ENCODE data around the gene CALML5.

The CALML5 gene

DNA sequence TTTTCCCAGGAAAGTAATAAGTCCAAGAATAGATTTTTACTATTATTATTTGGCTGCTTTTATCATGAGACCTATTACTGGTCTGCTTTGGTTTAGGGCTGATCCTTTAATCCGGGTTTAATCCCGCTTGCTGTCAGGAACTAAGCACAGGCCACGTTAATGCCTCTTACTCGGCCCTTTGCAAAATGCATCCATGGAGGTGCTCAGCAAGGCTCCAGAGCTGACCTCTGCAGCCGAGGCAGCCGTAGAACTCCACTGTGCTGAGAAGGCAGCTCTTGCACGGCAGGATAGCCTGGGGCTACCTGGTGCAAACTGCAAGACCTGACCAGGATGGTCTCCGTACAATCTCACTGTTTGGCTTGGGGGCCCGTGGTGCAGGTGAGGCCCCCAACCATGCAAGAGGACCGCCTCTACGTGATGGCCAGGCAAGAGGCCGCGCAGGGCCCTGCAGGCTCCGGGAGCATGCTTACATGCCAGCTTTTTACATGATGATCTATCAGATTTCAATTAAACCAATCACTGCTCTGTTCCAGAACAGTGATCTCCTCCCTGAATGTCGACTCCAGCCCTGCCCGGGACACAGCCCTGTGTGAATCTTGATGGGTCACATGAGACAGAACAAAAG is 15.0 kb upstream of the CALML5 start:
- no peak for DNase-seq

GRCh38 chr10:5512881-5513612 is 13.7 kb upstream of the CALML5 start:
- no peak for DNase-seq

GRCh38 chr10:5512331-5512730 is 13.0 kb upstream of the CALML5 start:
- DNase-seq: no peak

DNA sequence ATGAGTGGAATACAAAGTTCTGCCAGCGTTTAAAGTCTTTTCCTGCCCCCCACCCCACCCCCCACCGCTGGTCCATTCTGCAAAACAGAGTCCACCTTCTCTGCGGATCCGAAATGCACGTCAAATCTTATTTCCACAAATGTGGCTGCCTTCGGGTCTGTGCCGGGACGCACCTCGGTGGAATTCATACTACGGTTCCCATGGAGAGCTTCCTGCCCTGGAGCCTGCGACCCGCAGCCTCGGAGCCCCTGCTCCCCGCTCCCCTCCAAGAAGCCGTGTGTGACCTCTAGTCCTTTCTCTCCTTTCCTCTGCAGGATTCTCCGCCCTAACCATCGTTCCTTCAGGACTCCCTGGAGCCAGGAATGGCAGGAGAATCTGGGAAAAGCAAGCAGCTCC is 12.5 kb upstream of the CALML5 start:
- DNase-seq: no peak

DNA sequence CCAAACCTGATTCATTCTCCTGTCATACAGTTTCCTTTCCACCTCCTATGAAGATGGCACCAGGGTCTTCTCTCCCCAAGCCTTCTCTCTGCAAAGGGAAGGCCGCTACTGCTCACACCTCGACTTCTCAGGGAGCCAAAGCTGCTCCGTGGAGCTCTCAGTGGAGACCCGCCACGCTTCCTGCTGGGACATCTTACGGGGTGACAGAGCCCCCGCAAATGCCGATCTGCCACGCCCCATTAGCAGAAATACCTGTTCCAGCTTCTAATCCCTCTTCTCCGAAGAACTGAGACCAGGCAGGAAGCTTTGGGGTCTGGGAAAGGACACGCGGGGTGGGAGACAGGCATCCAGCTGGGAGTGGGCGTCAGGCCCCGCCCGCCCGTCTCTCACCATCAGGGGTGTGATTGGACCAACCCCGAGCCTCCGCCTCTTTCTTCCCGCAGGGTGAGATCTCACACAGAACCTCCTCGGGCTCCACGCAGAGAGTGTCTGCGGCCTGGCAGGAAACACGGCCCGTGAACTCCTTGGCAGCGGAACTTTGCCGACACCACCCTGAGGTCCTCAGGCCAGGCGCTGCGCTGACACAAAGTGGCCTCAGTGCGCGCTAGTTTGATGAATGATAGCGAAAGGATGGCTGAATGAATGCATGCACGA is 12.0 kb upstream of the CALML5 start:
- DNase-seq: no peak

DNA sequence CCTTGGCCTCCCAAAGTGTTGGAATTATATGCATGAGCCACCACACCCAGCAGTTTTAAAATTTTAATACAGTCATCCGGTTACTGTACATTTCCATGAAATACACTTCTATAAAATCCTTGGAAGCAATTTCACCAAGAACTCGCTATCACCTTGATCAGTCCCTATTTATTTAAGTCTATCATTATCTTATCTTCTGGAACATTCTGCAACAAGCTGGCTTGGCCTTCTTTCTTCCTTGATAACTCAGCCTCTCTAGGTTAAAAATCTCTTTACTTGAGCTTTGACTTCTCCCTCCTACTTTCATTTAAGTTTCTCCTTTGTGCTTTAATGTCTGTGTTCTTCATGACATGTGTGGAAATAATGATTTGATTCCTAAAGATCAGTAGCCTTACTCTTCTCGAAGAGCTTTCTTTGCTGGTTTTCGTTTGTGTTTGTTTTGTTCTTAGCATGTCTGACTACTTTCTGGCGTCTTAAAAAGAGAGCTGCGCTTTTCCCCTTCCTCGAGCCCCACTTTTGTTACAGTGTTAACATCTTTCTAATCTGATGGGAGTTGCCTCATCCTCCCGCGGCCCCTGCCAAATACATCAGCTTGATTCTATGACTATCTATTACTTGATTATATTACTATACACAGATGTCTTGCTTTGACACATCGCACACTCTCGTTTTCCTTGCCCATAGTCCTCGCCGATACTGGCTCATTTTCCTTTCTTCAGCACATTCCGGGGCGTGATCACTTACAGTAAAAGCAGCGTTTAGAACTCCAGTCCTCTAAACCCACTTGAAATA is 11.1 kb upstream of the CALML5 start:
- DNase-seq: no peak

GRCh38 chr10:5509691-5510090 is 10.3 kb upstream of the CALML5 start:
- no peak for DNase-seq

DNA sequence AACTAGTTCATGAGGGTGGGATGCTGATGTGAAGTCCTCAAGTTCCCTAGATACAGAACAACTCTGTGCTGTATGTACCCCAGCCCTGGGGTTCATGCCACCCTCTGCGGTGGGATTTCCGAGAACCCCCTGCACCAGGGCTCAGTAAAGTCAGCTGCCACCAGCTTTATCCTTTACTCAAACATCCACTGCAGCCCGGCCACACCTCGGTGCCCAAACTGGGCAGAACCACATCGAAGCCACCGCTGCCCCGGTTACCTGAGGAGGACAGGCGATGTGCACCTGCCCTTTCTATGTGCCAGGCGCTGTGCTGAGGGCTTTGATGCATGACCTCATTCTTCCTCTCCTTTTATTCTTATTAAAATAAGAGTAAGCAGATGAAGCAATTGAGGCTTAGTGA is 9.9 kb upstream of the CALML5 start:
- no peak for DNase-seq

GRCh38 chr10:5508786-5509185 is 9.4 kb upstream of the CALML5 start:
- no peak for DNase-seq

- DNase-seq: no peak
Measured at GRCh38 chr10:5508161-5508604, 8.8 kb upstream of the CALML5 start.

GRCh38 chr10:5507649-5508131 is 8.3 kb upstream of the CALML5 start:
- no peak for DNase-seq

DNA sequence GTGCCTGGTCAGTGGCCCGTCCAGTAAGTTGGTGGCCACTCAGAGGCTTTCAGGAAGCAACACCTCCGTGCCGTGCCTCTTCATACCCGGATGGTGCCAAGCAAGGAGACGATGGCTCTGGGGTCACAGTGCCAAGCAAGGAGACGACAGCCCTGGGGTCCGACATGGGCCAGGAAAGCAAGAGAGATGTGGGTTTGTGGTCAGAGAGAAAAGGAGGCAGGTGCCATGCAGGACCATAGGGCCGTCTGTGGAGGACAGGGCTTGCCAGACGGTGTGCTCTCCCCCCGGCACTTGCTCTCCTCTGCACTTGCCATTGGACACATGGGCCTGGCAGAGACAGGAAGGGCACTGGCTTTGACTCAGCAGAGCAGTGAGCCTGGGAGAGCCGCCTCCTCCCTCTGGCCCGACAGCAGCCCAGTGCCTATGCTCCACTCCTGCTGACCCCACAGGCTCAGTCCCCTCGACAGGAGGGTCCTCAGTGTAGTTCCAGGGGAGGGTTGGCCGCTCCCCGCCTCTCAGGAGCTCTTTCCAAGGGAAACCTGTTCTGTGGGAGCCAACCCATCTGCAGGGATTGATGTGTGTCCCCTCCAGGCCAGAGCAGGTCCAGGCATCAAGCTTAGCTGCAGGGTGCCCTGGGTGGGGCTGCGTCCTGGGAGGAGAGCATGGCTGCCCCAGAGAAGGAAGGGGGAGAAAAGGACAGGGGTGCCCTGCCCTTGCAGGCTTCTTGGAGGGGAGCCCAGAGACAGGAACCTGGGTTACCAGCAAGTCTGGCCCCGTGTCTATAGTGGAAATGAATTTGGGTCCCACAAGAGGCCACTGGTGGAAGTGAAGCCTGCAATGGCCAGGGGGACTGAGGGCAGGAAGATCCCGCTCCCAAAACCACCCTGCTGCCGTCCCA is 7.6 kb upstream of the CALML5 start:
- DNase-seq: no peak

GRCh38 chr10:5506246-5506645 is 6.9 kb upstream of the CALML5 start:
- no peak for DNase-seq

GRCh38 chr10:5504146-5505072 is 5.0 kb upstream of the CALML5 start:
- no peak for DNase-seq

GRCh38 chr10:5503477-5503835 is 4.1 kb upstream of the CALML5 start:
- no peak for DNase-seq

DNA sequence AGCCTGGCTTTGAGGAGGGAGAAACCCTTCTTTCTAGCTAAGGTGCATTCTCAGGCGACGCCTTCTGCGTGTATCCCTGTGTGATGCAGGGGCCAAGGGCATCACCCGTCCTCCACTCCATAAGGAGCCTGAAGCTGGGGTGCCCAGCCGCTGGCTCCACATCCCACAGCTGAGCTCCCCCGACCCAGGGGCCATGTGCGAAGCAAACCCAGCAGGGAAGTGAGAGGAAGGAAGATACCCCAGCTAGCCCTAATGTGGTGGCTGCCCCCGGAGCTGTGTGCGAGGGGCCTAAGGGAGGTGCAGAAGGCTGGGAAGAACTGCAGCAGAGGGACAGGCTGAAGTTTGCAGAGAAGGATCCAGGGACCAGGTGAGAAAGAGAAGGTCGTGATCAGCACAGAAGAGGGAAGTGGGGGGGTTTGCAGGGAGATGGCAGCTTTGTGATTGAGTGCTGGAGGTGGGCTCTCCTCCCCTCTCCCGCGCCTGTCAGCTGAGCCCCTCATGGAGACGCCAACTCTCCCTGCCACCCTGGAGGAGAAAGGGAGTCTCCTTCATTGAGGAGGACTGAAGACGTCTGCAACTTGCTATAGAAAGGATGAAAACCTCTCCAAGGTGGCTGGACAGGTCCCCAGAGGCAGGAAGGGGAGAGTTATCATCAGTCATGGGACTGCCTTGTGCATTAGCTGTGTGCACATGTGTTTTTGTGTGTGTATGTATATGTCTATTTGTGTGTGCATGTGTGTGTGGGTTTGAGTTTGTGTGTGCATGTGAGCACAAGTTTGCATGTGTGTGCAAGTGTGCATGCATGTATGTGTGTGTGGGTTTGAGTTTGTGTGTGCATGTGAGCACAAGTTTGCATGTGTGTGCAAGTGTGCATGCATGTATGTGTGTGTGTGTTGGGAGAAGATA is 3.5 kb upstream of the CALML5 start:
- DNase-seq: no peak

DNA sequence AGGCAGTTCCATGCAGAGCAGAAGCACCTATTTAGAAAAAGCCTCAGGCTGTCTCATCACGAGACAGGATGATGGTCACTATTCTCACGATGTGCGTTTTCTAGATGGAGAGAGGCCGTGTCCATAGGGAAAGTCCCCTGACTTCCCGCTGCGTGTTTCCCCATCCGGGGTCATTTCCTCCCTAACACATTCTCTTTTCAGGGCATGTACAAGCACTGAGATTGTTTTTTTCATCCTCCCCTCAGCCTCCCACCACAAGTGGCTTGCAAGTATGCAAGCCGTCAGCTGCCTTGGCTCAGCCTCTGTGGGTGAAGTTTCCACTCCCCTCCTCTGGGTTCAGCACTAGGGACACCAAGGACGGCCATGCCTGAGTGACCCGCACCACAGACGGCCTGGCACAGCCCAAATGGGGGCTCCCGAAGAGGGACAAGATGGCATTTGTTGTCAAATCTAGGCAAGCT is 2.7 kb upstream of the CALML5 start:
- DNase-seq: no peak

DNA sequence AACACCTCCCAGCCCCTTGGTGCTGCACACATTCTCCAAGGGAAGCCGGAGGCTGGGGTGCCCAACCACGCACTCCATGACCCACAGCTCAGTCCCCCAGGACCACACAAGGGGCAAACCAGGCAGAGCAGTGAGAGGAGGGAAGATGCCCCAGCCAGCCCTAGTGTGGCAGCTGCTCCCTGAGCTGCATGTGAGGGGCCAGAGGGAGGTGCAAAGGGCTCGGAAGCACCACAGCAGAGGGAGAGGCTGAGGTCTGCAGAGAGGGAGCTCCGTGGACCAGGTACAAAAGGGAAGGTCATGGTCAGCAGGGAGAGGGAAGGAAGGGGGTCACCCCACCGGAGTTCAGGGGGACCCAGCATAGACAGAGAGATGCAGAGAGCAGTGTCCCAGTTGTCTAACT is 1.5 kb upstream of the CALML5 start:
- DNase-seq: no peak

DNA sequence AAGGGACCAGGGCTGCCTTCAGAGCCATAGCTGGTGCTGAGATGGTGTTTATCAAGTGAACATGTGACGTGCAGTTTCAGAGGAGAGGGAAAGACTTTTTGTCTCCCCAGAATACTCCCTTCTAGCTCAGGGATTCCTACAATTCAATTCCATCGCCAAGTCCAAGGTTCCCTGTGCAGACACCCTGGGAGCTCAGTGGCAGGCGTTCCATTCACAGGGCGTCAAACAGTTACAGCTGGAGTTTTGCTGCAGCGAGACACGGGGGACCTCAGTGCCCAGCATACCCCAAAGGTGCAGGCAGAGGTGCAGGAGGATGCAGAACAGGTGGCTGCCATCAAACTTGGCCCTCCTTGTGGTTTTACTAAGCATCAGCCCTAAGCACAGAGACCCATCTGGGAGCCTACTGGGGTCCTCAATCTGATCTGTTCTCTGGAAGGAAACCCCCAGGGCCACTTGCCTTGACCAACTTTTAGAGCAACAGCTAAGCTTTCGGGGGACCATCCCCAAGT is 846 bp upstream of the CALML5 start:
- DNase-seq: no peak
